WERI-Rb-1 (cell line): ENCODE results near the gene SS18L1.

ENCODE experiments used
- DNase-seq: peaks from one replicate; pipeline ENCODE4 v3.0.0-alpha.2; 2020
- H3K27ac ChIP-seq: fragments of 250-450 bp; sonication (Bioruptor Pico); 2 replicates; pipeline ENCODE4 v1.5.1; 2020; ENCODE audit warnings: mild to moderate bottlenecking, moderate library complexity
- H3K27me3 ChIP-seq: fragments of 250-450 bp; sonication (Bioruptor Pico); 2 replicates; pipeline ENCODE4 v1.5.1; 2021; ENCODE audit warnings: mild to moderate bottlenecking, low read depth, moderate library complexity; ENCODE audit not compliant: insufficient read depth, severe bottlenecking
- H3K36me3 ChIP-seq: fragments of 250-450 bp; sonication (Bioruptor Pico); 2 replicates; pipeline ENCODE4 v1.5.1; 2020; ENCODE audit warnings: mild to moderate bottlenecking, moderate library complexity
- H3K4me3 ChIP-seq: 2 replicates; pipeline ENCODE4 v1.5.1; 2011; ENCODE audit warnings: low read depth, mild to moderate bottlenecking, control low read depth, low read length
- H3K9me3 ChIP-seq: fragments of 250-450 bp; sonication (Bioruptor Pico); 2 replicates; pipeline ENCODE4 v1.5.1; 2021; ENCODE audit warnings: mild to moderate bottlenecking, moderate library complexity; ENCODE audit not compliant: severe bottlenecking
- TF ChIP-seq, protein P1 (sequence below): IDR thresholded peaks from 2 replicates; pipeline ENCODE4 v1.5.1; 2011; ENCODE audit warnings: low read depth, mild to moderate bottlenecking, control low read depth, inconsistent platforms, low read length

The SS18L1 gene

DNA sequence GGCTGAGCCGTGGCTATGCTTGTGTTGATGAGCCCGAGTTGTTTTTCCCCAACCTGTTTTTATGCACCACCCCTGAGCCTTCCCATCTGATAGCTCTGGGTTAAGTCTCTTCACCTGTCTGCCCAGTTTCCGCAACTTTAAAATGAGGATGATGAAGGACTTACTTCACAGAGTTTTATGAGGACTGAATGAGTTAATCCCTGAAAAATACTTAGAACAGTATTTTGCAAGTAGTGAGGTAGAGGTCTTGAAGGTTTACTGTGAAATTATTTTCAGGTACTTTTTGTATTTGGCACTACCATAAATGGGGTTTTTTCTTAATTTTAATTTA, 42.5 kb downstream of the SS18L1 start:
- no peak overlapping the region for H3K27ac ChIP-seq
- TF ChIP-seq, protein P1, sequence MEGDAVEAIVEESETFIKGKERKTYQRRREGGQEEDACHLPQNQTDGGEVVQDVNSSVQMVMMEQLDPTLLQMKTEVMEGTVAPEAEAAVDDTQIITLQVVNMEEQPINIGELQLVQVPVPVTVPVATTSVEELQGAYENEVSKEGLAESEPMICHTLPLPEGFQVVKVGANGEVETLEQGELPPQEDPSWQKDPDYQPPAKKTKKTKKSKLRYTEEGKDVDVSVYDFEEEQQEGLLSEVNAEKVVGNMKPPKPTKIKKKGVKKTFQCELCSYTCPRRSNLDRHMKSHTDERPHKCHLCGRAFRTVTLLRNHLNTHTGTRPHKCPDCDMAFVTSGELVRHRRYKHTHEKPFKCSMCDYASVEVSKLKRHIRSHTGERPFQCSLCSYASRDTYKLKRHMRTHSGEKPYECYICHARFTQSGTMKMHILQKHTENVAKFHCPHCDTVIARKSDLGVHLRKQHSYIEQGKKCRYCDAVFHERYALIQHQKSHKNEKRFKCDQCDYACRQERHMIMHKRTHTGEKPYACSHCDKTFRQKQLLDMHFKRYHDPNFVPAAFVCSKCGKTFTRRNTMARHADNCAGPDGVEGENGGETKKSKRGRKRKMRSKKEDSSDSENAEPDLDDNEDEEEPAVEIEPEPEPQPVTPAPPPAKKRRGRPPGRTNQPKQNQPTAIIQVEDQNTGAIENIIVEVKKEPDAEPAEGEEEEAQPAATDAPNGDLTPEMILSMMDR: no peak
- no peaks in the 10 kb centered on the region for H3K27me3 ChIP-seq
- no peaks in the 10 kb centered on the region for H3K9me3 ChIP-seq
- no peak overlapping the region for H3K4me3 ChIP-seq
- peaks cover 17% of the 10 kb centered on the region for H3K36me3 ChIP-seq
- no peak for DNase-seq

GRCh38 chr20:62186887-62187866, 43.6 kb downstream of the SS18L1 start:
- TF ChIP-seq, protein P1: no peak
- Histone ChIP-seq H3K9me3 (no peaks in the 10 kb centered on the region), H3K4me3 (no peak overlapping the region), H3K27me3 (no peaks in the 10 kb centered on the region), H3K36me3 (peaks cover 12% of the 10 kb centered on the region), H3K27ac (no peak overlapping the region)
- DNase-seq: no peak

- Histone ChIP-seq H3K9me3 (no peaks in the 10 kb centered on the region), H3K27me3 (no peaks in the 10 kb centered on the region), H3K4me3 (no peak overlapping the region), H3K36me3 (peaks cover 7% of the 10 kb centered on the region), H3K27ac (no peak overlapping the region)
- no peak for DNase-seq
- TF ChIP-seq, protein P1: 0 out of 2 replicates have a peak, but pooled peaks have one; percentile 6
These were observed 47.3 kb downstream of the SS18L1 start for GRCh38 chr20:62190639-62191411.

DNA sequence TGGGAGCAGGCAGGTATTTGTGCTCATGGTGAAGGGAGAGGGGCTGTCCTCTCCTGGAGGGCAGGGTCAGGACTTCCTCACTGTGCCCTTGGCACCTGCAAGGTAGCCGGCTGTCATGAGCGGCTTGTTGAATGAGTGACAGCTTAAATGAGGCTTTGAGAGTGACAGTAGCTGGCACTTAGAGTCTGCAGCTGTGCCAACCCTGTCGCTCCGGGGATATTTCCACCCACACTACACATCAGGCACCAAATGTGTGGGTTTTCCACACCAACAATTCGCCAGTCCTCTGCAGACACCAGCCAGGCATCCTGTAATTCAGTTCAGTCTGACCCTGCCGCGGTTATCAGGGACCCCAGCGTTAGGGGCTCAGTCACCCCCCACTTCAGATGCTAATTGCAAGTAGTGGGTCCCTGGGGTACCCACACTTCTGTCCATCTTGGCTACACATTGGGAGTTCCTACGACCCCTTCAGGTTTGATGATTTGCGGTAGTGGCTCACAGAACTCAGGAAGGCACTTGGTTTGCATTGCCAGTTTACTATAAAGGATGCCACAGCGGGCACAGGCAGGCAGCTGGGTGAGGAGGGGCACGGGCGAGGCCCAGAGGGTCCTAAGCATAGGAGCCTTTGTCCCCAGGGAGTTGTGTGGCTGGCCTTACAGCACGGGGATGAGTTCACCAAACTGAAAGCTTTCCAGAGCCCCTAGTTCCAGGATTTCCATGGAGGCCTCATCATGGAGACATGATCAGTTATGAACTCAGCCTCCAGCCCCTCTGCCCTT, 48.4 kb downstream of the SS18L1 start:
- H3K27me3 ChIP-seq: no peaks in the 10 kb centered on the region
- no peaks in the 10 kb centered on the region for H3K9me3 ChIP-seq
- TF ChIP-seq, protein P1: no peak
- DNase-seq: no peak
- no peak overlapping the region for H3K4me3 ChIP-seq
- peaks cover 7% of the 10 kb centered on the region for H3K36me3 ChIP-seq
- H3K27ac ChIP-seq: no peak overlapping the region

GRCh38 chr20:62192635-62193034, 49.1 kb downstream of the SS18L1 start:
- DNase-seq: no peak
- no peak overlapping the region for H3K4me3 ChIP-seq
- peaks cover 11% of the 10 kb centered on the region for H3K36me3 ChIP-seq
- no peaks in the 10 kb centered on the region for H3K9me3 ChIP-seq
- H3K27ac ChIP-seq: no peak overlapping the region
- H3K27me3 ChIP-seq: no peaks in the 10 kb centered on the region
- TF ChIP-seq, protein P1: no peak
